ENCODE measurements around the gene RNU6-9.
A peak's percentile ranks its signal among the peaks of the same experiment; 100 is the strongest.

RNU6-9 gene

GRCh38 chr19:940591-941291 lies 47.5 kb downstream of the RNU6-9 start:
- H3K9me3 ChIP-seq (ENCODE audit: control insufficient read depth in 2 of 2, low read length in 2 of 2), result no peaks in the 10 kb centered on the region
- H3K4me1 ChIP-seq (ENCODE audit: control insufficient read depth, insufficient read depth, low read length), result peaks cover 19% of the 10 kb centered on the region
- no peaks in the 10 kb centered on the region for H3K27me3 ChIP-seq (ENCODE audit: control insufficient read depth in 1 of 2, insufficient read depth in 2 of 2, low read length in 2 of 2)
- peak overlapping the region; percentile 47 to 60 for H3K9ac ChIP-seq (ENCODE audit: low read length in 2 of 2)
- H3K36me3 ChIP-seq (ENCODE audit: control insufficient read depth in 2 of 2, insufficient read depth in 2 of 2, low read length in 2 of 2), result peaks cover 0 to 3% of the 10 kb centered on the region in 2 donors
- peak overlapping the region; percentile 55 to 74 for H3K4me3 ChIP-seq (ENCODE audit: low read length in 2 of 2)
- peak overlapping the region; percentile 66 for H3K27ac ChIP-seq (ENCODE audit: low read length)

GRCh38 chr19:941292-942132 lies 48.2 kb downstream of the RNU6-9 start:
- no peaks in the 10 kb centered on the region for H3K27me3 ChIP-seq (ENCODE audit: control insufficient read depth in 1 of 2, insufficient read depth in 2 of 2, low read length in 2 of 2)
- H3K27ac ChIP-seq (ENCODE audit: low read length), result peak overlapping the region; percentile 24
- H3K36me3 ChIP-seq (ENCODE audit: control insufficient read depth in 2 of 2, insufficient read depth in 2 of 2, low read length in 2 of 2), result peaks cover 0 to 3% of the 10 kb centered on the region in 2 donors
- H3K4me3 ChIP-seq (ENCODE audit: low read length in 2 of 2), result peak overlapping the region; percentile 55 to 74
- H3K9me3 ChIP-seq (ENCODE audit: control insufficient read depth in 2 of 2, low read length in 2 of 2), result no peaks in the 10 kb centered on the region
- peaks cover 19% of the 10 kb centered on the region for H3K4me1 ChIP-seq (ENCODE audit: control insufficient read depth, insufficient read depth, low read length)
- peak overlapping the region; percentile 29 to 60 for H3K9ac ChIP-seq (ENCODE audit: low read length in 2 of 2)

- Histone ChIP-seq H3K9me3 (ENCODE audit: control insufficient read depth in 2 of 2, low read length in 2 of 2) (no peaks in the 10 kb centered on the region), H3K4me3 (ENCODE audit: low read length in 2 of 2) (no peak overlapping the region), H3K27me3 (ENCODE audit: control insufficient read depth in 1 of 2, insufficient read depth in 2 of 2, low read length in 2 of 2) (no peaks in the 10 kb centered on the region), H3K36me3 (ENCODE audit: control insufficient read depth in 2 of 2, insufficient read depth in 2 of 2, low read length in 2 of 2) (peaks cover 0 to 3% of the 10 kb centered on the region in 2 donors), H3K9ac (ENCODE audit: low read length in 2 of 2) (no peak overlapping the region), H3K4me1 (ENCODE audit: control insufficient read depth, insufficient read depth, low read length) (peaks cover 19% of the 10 kb centered on the region), H3K27ac (ENCODE audit: low read length) (no peak overlapping the region)
Measured at GRCh38 chr19:942133-942645, 48.9 kb downstream of the RNU6-9 start.
